CD8-positive, alpha-beta memory T cell (primary cell): ENCODE data around the gene ATP9A. TPM values are rescaled to one million over a fixed set of nuclear protein-coding genes. Genes with fewer than 3 reads are reported as not detected.

ENCODE experiments used
- CTCF ChIA-PET: fragments of 350-600 bp; sonication (Branson Sonifier 250); formaldehyde crosslinking; loops from one replicate; lab custom pipeline; 2021; ENCODE audit warnings: antibody characterized with exemption; lab: Charles Lee
- POLR2A ChIA-PET: fragments of 350-600 bp; sonication (Branson Sonifier 250); formaldehyde crosslinking; loops from one replicate; lab custom pipeline; 2021; ENCODE audit warnings: antibody characterized with exemption; lab: Charles Lee
- DNase-seq, 5 donors: peaks; one replicate each; pipeline versions ENCODE4 v3.0.0 to v3.0.0-alpha.2; 2020 to 2022; ENCODE audit warnings: mixed read lengths in 1 of 5
- H3K27ac ChIP-seq: one replicate; pipeline ENCODE4 v1.7.0; 2013; ENCODE audit warnings: low read depth, mild to moderate bottlenecking, low read length, moderate library complexity
- H3K27me3 ChIP-seq: 2 replicates; pipeline ENCODE4 v1.7.0; 2013; ENCODE audit warnings: low read length, mild to moderate bottlenecking; ENCODE audit not compliant: insufficient read depth, poor library complexity, severe bottlenecking
- H3K36me3 ChIP-seq: 2 replicates; pipeline ENCODE4 v1.7.0; 2013; ENCODE audit warnings: mild to moderate bottlenecking, low read length, moderate library complexity; ENCODE audit not compliant: insufficient read depth
- H3K4me1 ChIP-seq: 2 replicates; pipeline ENCODE4 v1.7.0; 2013; ENCODE audit warnings: mild to moderate bottlenecking, low read length, moderate library complexity; ENCODE audit not compliant: insufficient read depth
- H3K4me3 ChIP-seq: 2 replicates; pipeline ENCODE4 v1.7.0; 2013; ENCODE audit warnings: mild to moderate bottlenecking, low read length
- H3K9me3 ChIP-seq: 2 replicates; pipeline ENCODE4 v1.7.0; 2013; ENCODE audit warnings: mild to moderate bottlenecking, low read length
- H3K27ac Mint-ChIP-seq, 8 donors: one replicate each; pipeline ENCODE4 v1.8.0; 2020 to 2021; ENCODE audit warnings: mixed read lengths in 8 of 8, mild to moderate bottlenecking in 6 of 8, inconsistent platforms in 3 of 8, moderate library complexity in 3 of 8
- H3K27me3 Mint-ChIP-seq, 2 donors: one replicate each; pipeline ENCODE4 v1.8.0; 2020 to 2021; ENCODE audit warnings: mixed read lengths in 2 of 2, mild to moderate bottlenecking in 1 of 2, moderate library complexity in 1 of 2
- H3K36me3 Mint-ChIP-seq, 3 donors: one replicate each; pipeline ENCODE4 v1.8.0; 2020 to 2021; ENCODE audit warnings: mixed read lengths in 3 of 3, inconsistent platforms in 1 of 3, mild to moderate bottlenecking in 1 of 3
- H3K4me1 Mint-ChIP-seq, 3 donors: one replicate each; pipeline ENCODE4 v1.8.0; 2020 to 2021; ENCODE audit warnings: mixed read lengths in 3 of 3, inconsistent platforms in 1 of 3, mild to moderate bottlenecking in 1 of 3
- H3K4me3 Mint-ChIP-seq, 7 donors: one replicate each; pipeline ENCODE4 v1.8.0; 2020 to 2021; ENCODE audit warnings: mixed read lengths in 7 of 7, mild to moderate bottlenecking in 6 of 7, moderate library complexity in 4 of 7, inconsistent platforms in 2 of 7
- H3K9me3 Mint-ChIP-seq, 5 donors: one replicate each; pipeline ENCODE4 v1.8.0; 2020 to 2022; ENCODE audit warnings: mixed read lengths in 5 of 5, mild to moderate bottlenecking in 3 of 5, moderate library complexity in 2 of 5, inconsistent platforms in 1 of 5
- polyA plus RNA-seq: library from polyadenylated mRNA; unstranded; fragments of 300-500 nt; fragmentation: Illumina TruSeq; gene quantifications from one replicate; pipeline ENCODE4 v1.2.3, GENCODE V29; 2021
- total RNA-seq, 2 experiments: library from RNA; stranded (reverse); gene quantifications; one replicate each; pipeline ENCODE4 v1.2.3, GENCODE V29; 2021

ATP9A gene
- total and polyA plus RNA-seq, 3 experiments from 2014 or later, result 0.46 to 2.3 (median 2.0) TPM

DNA sequence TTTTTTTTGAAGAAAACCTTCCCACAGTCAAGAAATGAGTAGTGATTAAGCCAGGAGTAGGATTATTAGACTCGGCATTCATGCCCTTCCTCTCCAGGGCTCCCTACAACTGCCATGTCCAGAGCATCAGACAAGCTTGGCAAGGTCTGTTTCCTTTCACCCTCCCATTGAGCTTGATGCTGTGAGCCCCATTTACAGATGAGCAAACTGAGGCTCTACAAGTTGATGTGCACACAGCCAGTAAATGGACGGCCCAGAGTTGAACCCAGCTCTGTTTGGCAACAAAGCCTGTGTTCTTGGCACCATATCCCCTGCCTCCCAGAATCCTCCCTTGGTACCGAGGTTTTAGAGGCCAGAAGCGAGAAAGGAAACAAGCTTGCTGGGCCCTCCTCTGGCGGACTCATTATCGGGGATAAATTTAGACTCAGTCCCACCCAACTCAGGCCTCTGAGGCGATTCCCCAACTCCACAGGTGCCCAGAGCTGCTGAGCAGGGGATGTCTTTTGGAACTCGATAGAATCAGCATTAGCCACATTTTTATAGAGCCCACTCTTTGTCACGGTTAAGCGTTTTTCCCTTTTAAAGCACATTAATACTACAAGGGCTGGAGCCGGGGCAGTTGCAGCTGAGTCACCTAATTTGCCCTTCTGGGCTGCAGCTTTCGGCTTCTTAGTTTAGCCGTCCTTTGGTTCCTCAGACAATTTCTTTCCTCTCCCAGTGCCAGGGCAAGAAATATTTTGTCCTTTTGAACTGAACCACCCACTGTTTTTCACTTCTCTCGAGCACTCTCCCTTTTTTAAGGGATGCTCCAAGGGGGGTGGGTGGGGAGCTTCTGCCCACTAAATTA is 202.7 kb downstream of the ATP9A start:
- H3K27me3 ChIP-seq, result peaks cover 29% of the 10 kb centered on the region
- POLR2A ChIA-PET, result no interaction called here
- H3K27ac ChIP-seq, result no peak overlapping the region
- Mint-ChIP-seq H3K27ac (no peak overlapping the region), H3K9me3 (peaks cover 0 to 5% (median 0%) of the 10 kb centered on the region in 5 donors), H3K4me3 (no peak overlapping the region), H3K27me3 (peaks cover 33 to 34% of the 10 kb centered on the region in 2 donors), H3K36me3 (no peaks in the 10 kb centered on the region), H3K4me1 (peaks cover 13 to 33% (median 20%) of the 10 kb centered on the region in 3 donors)
- H3K36me3 ChIP-seq, result no peaks in the 10 kb centered on the region
- peaks cover 19% of the 10 kb centered on the region for H3K4me1 ChIP-seq
- no peak overlapping the region for H3K4me3 ChIP-seq
- CTCF ChIA-PET, result interaction anchor here (1.2 to 1.9 kb wide), 3 partner anchors 10 to 179 kb away, joined by 3 to 5 read pairs (median 3); no protein-coding TSS in a partner anchor
- H3K9me3 ChIP-seq, result no peaks in the 10 kb centered on the region
- no peak for DNase-seq

DNA sequence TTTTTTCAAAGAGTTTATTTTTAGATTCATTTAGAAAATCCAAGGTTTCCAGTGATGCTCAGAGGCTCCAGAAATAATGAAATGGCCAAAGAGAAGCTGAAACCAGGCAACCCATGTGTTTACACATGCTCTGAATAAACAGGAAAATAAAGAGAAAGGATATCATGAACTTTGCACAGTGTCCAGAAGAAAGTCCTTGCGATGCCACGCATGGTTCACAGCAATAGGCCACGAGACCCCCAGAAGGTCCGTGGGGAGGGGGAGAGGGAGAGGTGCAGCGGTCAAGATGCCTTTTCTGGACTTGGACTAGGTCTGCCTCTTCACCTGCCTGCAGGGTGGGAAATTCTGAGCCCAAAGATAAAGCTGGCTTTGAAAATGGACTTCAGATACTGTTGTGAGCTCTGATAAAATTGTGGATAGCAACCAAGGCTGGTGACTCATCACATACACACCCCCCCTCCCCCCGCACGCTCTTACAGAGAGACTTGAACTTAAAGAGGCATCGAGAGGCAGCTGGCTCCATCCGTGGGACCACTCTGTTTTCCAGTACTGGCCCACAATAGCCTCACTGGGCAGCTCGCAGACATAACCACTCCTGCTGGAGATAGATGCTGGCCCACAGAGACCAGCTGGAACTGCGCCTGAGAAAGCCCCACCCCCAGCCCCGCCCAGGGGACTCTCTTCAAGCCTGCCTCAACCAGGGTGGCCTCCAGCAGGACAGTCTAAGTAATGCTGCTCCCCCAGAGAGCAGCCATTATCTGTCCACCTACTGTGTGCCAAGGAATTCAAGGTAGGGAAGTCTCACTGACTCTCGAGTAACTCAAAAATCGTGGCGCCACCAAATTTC is 204.5 kb downstream of the ATP9A start:
- Histone ChIP-seq H3K27me3 (peaks cover 44% of the 10 kb centered on the region), H3K9me3 (no peaks in the 10 kb centered on the region), H3K4me1 (peaks cover 22% of the 10 kb centered on the region), H3K36me3 (no peaks in the 10 kb centered on the region), H3K4me3 (no peak overlapping the region), H3K27ac (no peak overlapping the region)
- H3K36me3 Mint-ChIP-seq, result no peaks in the 10 kb centered on the region
- peak overlapping the region in 5 of 7 donors; percentile 12 to 75 (median 61) for H3K4me3 Mint-ChIP-seq
- CTCF ChIA-PET, result interaction anchor here (0.8 to 1.7 kb wide), 4 partner anchors 24 to 178 kb away, joined by 4 to 5 read pairs (median 4); no protein-coding TSS in a partner anchor
- DNase-seq, result no peak
- peak overlapping the region in 1 of 8 donors; percentile 54 for H3K27ac Mint-ChIP-seq
- POLR2A ChIA-PET, result no interaction called here
- peaks cover 0 to 5% (median 0%) of the 10 kb centered on the region in 5 donors for H3K9me3 Mint-ChIP-seq
- H3K27me3 Mint-ChIP-seq, result peaks cover 40 to 52% of the 10 kb centered on the region in 2 donors
- H3K4me1 Mint-ChIP-seq, result peaks cover 13 to 35% (median 22%) of the 10 kb centered on the region in 3 donors

DNA sequence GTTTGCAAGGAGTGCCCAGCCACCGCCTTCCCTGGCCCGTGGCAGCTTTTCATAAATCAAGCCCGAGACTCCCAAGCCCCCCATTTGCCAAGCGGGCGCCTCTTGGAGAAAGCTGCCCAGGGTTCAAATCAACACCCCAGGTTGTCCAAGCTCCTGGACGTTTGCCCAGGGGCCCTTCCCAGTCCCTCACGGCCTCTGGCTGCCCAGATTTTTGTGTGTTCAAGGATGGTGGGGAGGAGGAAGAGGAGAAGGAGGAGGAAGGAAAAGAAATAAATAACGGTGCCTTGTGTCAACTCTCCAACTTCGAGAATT is 205.1 kb downstream of the ATP9A start:
- H3K27me3 Mint-ChIP-seq, result peaks cover 40 to 57% of the 10 kb centered on the region in 2 donors
- ChIA-PET POLR2A (no interaction called here), CTCF (interaction anchor here (0.6 to 1.7 kb wide), 5 partner anchors 13 to 177 kb away, joined by 3 to 5 read pairs (median 4); no protein-coding TSS in a partner anchor)
- Histone ChIP-seq H3K4me1 (peaks cover 22% of the 10 kb centered on the region), H3K27me3 (peaks cover 48% of the 10 kb centered on the region), H3K36me3 (no peaks in the 10 kb centered on the region), H3K27ac (no peak overlapping the region), H3K4me3 (no peak overlapping the region), H3K9me3 (no peaks in the 10 kb centered on the region)
- H3K36me3 Mint-ChIP-seq, result no peaks in the 10 kb centered on the region
- no peak for DNase-seq
- H3K4me1 Mint-ChIP-seq, result peaks cover 13 to 35% (median 22%) of the 10 kb centered on the region in 3 donors
- H3K27ac Mint-ChIP-seq, result no peak overlapping the region
- H3K4me3 Mint-ChIP-seq, result peak overlapping the region in 5 of 7 donors; percentile 12 to 75 (median 62)
- peaks cover 0 to 3% (median 0%) of the 10 kb centered on the region in 5 donors for H3K9me3 Mint-ChIP-seq

DNA sequence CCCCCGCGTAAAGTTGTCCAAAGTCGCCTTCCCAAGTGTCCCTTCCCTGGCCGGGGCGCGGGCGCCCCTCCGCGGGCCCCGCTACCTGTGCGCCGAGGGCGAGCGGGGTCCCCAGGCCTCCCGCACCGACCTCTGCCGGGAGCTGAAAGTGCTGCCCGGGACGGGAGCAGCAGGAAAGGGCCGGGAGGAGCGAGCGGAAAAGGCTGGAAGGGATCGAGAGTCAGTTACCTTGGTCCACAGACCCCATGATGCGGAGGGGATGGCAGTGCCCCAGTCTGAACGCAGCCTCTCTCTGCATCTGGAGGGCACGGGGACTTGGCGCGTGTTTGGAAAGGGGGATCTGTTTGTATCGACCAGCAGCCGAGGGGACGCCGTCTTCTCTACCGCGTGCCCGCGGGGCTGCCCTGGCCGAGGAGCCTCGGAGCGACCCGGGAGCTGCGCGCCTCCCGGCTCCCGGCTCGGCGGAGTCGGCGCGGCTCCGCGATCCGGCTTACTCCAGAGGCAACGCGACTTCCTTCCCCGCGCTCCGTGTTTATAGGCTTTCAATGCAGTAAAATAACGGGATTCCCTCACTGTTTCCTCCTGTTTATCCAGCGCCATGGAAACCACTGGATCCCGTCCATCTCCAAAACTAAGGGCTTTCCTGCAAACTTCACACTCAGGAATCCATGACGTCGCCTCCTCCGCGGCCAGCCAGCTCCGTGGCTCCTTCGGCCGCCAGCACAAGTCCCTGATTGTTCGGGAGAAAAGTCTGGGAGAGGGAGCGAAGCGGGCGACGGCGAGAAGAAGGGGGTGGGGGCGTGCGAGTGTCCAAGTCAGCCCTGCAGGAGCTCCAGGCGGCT is 205.6 kb downstream of the ATP9A start:
- H3K27ac ChIP-seq, result no peak overlapping the region
- no peaks in the 10 kb centered on the region for H3K36me3 Mint-ChIP-seq
- H3K9me3 ChIP-seq, result no peaks in the 10 kb centered on the region
- H3K27ac Mint-ChIP-seq, result no peak overlapping the region
- peaks cover 22% of the 10 kb centered on the region for H3K4me1 ChIP-seq
- H3K9me3 Mint-ChIP-seq, result no peaks in the 10 kb centered on the region
- CTCF ChIA-PET, result interaction anchor here (0.6 to 1.7 kb wide), 5 partner anchors 13 to 176 kb away, joined by 3 to 5 read pairs (median 4); no protein-coding TSS in a partner anchor
- peak in 2 of 5 donors; percentile 7 to 49 for DNase-seq
- H3K27me3 ChIP-seq, result peaks cover 50% of the 10 kb centered on the region
- H3K36me3 ChIP-seq, result no peaks in the 10 kb centered on the region
- peak overlapping the region; percentile 61 to 75 (median 72) for H3K4me3 Mint-ChIP-seq
- H3K4me1 Mint-ChIP-seq, result peaks cover 13 to 35% (median 22%) of the 10 kb centered on the region in 3 donors
- POLR2A ChIA-PET, result no interaction called here
- H3K4me3 ChIP-seq, result peak overlapping the region; percentile 36
- peaks cover 40 to 60% of the 10 kb centered on the region in 2 donors for H3K27me3 Mint-ChIP-seq

DNA sequence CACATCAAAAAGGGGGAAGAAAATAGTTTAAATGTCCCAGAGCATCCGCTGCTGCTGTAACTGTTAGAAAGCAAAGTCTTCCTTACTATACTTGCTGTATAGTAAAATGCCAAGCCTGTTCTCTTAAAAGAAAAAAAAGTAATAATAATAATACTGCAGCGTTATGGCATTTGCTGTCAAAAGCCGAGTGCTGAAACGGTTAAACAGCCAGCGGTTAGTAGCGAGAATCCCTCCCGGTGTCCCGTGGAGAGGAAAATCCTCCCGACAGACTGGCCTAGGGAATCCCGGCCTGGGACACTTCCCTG is 206.2 kb downstream of the ATP9A start:
- peaks cover 40 to 66% of the 10 kb centered on the region in 2 donors for H3K27me3 Mint-ChIP-seq
- peak overlapping the region in 1 of 8 donors; percentile 18 for H3K27ac Mint-ChIP-seq
- no peaks in the 10 kb centered on the region for H3K36me3 Mint-ChIP-seq
- peaks cover 13 to 35% (median 22%) of the 10 kb centered on the region in 3 donors for H3K4me1 Mint-ChIP-seq
- H3K36me3 ChIP-seq, result no peaks in the 10 kb centered on the region
- peaks cover 52% of the 10 kb centered on the region for H3K27me3 ChIP-seq
- no peaks in the 10 kb centered on the region for H3K9me3 ChIP-seq
- ChIA-PET CTCF (interaction anchor here (1.7 kb wide), 1 partner anchor 22 kb away, joined by 4 read pairs; no protein-coding TSS in a partner anchor), POLR2A (no interaction called here)
- DNase-seq, result no peak
- peak overlapping the region; percentile 36 for H3K4me3 ChIP-seq
- no peaks in the 10 kb centered on the region for H3K9me3 Mint-ChIP-seq
- peaks cover 22% of the 10 kb centered on the region for H3K4me1 ChIP-seq
- H3K27ac ChIP-seq, result no peak overlapping the region
- peak overlapping the region in 6 of 7 donors; percentile 51 to 75 (median 66) for H3K4me3 Mint-ChIP-seq

DNA sequence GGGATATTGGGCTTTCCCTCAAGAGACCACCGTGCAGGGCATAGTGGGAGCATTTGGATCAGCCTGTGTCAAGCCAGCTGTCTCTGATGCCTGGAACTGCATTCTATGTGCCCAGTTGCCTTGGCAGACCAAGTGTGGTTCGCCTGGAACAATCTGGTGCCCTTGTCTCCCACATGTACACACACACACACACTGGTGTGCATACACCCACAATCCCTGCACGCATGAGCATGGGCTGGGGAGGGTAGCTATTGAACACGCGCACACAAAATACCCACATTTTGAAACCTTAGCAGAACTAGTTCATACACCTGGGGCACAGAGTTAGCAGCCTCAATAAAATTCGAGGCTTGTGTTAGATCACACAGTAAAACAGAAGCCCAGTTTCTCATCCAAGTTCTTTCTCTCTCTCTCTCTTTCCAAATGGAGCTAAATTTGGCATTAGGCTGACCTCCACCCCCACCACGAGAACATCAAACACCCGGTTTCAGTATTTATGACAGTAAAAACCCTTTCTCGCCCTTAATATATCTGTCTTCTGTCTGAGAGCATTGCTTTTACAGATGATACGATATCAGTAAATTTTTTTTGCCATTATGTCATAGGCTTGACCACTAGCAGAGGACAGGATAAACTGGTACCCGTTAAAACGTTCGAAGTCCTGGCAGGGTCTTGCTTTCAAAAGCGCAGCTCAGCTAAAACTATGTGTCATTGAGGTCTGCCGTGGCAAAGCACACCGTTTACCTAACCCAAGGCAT is 207.5 kb downstream of the ATP9A start:
- Histone ChIP-seq H3K36me3 (no peaks in the 10 kb centered on the region), H3K27ac (no peak overlapping the region), H3K4me1 (peaks cover 22% of the 10 kb centered on the region), H3K4me3 (no peak overlapping the region), H3K9me3 (no peaks in the 10 kb centered on the region), H3K27me3 (peaks cover 52% of the 10 kb centered on the region)
- ChIA-PET POLR2A (no interaction called here), CTCF (interaction anchor here (1.6 kb wide), 1 partner anchor 174 kb away, joined by 5 read pairs; no protein-coding TSS in a partner anchor)
- Mint-ChIP-seq H3K36me3 (no peaks in the 10 kb centered on the region), H3K27me3 (peaks cover 40 to 66% of the 10 kb centered on the region in 2 donors), H3K4me1 (peaks cover 14 to 35% (median 25%) of the 10 kb centered on the region in 3 donors), H3K9me3 (no peaks in the 10 kb centered on the region), H3K4me3 (peak overlapping the region in 4 of 7 donors; percentile 17 to 64 (median 58)), H3K27ac (peak overlapping the region in 1 of 8 donors; percentile 5)
- DNase-seq, result no peak

DNA sequence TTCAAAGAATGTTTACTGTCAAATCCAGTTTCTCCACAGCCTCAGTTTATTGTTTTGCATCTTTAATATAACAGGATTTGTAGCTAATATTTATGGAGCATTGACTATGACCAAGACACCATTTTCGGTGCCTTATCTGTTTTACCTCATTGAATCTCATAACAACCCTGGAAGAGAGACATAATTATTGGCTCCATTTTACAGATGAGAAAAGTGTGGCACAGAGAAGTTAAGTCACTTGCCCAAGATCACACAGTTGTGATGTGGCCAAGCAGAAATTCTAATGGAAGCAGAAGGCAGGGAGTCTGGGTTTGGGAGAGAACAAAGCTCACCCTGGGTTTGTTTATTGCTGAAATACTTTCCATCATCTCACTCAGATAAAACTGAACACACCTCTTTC is 208.1 kb downstream of the ATP9A start:
- no peak for DNase-seq
- ChIA-PET CTCF (interaction anchor here (1.6 kb wide), 1 partner anchor 174 kb away, joined by 5 read pairs; no protein-coding TSS in a partner anchor), POLR2A (no interaction called here)
- Histone ChIP-seq H3K9me3 (no peaks in the 10 kb centered on the region), H3K4me1 (peaks cover 23% of the 10 kb centered on the region), H3K36me3 (no peaks in the 10 kb centered on the region), H3K27ac (no peak overlapping the region), H3K4me3 (no peak overlapping the region), H3K27me3 (peaks cover 52% of the 10 kb centered on the region)
- no peak overlapping the region for H3K27ac Mint-ChIP-seq
- no peak overlapping the region for H3K4me3 Mint-ChIP-seq
- H3K27me3 Mint-ChIP-seq, result peaks cover 40 to 66% of the 10 kb centered on the region in 2 donors
- no peaks in the 10 kb centered on the region for H3K9me3 Mint-ChIP-seq
- peaks cover 17 to 36% (median 28%) of the 10 kb centered on the region in 3 donors for H3K4me1 Mint-ChIP-seq
- H3K36me3 Mint-ChIP-seq, result no peaks in the 10 kb centered on the region
